ENCODE results near the gene PTH1R.

DNA sequence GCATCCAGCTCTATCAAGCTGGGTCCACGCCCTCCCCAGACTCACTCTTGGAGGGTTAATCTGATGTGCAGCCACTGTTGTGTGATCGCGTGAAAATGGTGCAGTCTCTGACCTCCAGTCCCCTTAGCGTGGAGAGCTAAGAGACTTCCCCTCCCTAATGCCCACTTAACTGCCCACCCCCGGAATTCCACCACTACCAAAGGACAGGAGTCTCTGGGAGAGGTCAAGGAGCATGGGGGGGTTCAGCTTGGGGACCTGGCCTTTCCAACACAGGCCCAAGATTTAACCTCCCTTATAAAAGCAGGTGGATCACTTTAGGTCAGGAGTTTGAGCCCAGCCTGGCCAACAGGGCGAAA is 50.2 kb downstream of the PTH1R start:
- TF ChIP-seq EZH2 (IDR thresholded peaks at IDR 0.05) = no peak
- no peak for TF ChIP-seq FOXP2 (optimal IDR thresholded peaks at IDR 0.05; ENCODE audit: control extremely low read depth, extremely low read length, insufficient read depth)
